GM21619 (cell line): ENCODE results near the gene WFIKKN1.

Source experiments
- ATAC-seq: cut with Tn5 transposase; IDR thresholded peaks from one replicate; pipeline ENCODE4 v1.9.1; 2021; ENCODE audit not compliant: unreplicated experiment

The WFIKKN1 gene

DNA sequence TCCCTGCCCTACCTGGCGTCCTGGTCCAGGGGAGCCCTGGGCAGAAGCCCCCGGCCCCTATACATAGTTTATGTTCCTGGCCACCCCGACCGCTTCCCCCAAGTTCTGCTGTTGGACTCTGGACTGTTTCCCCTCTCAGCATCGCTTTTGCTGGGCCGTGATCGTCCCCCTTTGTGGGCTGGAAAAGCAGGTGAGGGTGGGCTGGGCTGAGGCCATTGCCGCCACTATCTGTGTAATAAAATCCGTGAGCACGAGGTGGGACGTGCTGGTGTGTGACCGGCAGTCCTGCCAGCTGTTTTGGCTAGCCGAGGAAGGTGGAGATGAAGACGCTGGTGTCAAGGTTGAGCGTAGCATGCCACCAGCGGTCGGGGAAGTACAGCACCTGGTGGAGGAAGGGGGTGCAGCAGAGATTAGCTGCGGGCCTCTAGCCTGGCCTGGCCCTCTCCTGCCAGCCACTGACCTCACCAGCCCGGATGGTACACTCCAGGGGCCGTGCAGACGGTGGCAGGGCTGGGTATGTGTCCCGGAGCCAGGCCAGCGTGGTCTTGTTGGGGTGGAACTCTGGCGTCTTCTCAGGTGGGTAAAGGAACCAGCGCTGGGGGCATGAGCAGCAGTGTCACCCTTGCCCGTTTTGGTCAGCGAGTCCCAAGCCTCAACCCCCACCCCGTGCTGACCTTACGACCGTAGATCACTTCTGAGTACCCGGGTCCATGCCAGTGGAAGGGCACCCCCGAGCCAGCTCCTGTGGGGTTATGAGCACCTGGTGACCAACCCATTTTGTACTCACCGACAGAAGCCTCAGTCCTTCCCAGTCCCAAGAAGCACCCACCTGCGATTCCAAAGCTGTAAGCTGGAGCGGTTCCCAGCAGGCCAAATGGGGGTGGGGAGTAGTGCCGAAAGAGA is 52.0 kb downstream of the WFIKKN1 start:
- no peak for ATAC-seq

GRCh38 chr16:683396-684070 is 52.7 kb downstream of the WFIKKN1 start:
- ATAC-seq: no peak
